Measurements from ENCODE around the gene TREML1.
A peak's percentile ranks its signal among the peaks of the same experiment; 100 is the strongest.
"Not testable (repeated sequence)": the region's sequence is repeated elsewhere in the genome, so short reads cannot be mapped to it uniquely, and the experiment has no call there.

The TREML1 gene, protein sequence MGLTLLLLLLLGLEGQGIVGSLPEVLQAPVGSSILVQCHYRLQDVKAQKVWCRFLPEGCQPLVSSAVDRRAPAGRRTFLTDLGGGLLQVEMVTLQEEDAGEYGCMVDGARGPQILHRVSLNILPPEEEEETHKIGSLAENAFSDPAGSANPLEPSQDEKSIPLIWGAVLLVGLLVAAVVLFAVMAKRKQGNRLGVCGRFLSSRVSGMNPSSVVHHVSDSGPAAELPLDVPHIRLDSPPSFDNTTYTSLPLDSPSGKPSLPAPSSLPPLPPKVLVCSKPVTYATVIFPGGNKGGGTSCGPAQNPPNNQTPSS

GRCh38 chr6:41153992-41154625 lies at the start of gene TREML1:
TSS of gene TREML1 (minus strand) at chr6:41154347. CDS start at chr6:41154288, 59 bp downstream.
- DNase-seq = no peak

DNA sequence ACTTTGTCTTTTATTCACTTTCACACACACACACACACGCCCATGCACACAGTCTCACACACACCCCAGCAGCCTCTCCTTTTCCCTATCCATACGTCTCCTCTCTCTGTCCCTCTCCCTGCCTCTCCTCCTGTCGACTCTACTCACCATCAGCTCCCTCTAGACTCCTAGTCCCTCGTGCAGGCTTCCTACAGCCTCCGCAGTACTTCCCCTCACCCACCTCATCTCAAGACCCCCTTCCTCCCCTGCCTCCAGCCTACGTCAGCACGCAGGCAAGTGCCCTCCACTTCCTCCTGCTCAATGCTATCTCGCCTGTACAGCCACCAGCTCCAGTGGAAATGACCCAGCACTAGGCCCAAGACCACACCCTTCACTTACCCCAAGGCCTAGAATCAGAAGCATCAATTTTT lies 47.6 kb upstream of the TREML1 start:
- DNase-seq = no peak

- peak in 1 of 2 experiments; percentile 44 for DNase-seq
Observed at GRCh38 chr6:41200901-41201763, 47.0 kb upstream of the TREML1 start, which contains the start of gene TREML2. TSS of gene TREML2 (minus strand) at chr6:41201149. CDS start at chr6:41201008, 141 bp downstream.

GRCh38 chr6:41200296-41200900 lies 46.3 kb upstream of the TREML1 start:
- peak; percentile 22 to 48 for DNase-seq

- no peak for DNase-seq
Observed at GRCh38 chr6:41199552-41200246, 45.6 kb upstream of the TREML1 start.

DNA sequence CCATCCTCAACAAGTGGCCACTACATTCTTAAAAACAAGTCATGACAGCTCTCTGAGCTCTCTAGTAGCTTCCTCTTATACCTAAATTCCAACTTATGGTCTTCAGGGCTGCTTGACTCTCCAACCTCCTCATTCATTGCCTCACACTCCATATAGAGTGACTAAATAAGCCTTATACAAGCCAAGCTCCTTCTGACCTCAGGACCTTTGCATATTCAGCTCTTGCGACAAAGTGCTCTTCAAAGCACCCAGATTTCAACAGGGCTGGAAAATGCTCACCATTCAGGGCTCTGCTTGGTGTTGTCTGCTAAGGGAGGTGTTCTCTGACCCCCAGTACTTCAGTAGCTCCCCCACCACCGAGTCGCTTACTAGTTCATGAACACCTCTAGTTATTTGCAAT lies 43.1 kb upstream of the TREML1 start:
- DNase-seq = no peak

GRCh38 chr6:41194386-41194785 lies 40.2 kb upstream of the TREML1 start:
- DNase-seq = no peak

- no peak for DNase-seq
Observed at GRCh38 chr6:41193884-41194283, 39.7 kb upstream of the TREML1 start.

DNA sequence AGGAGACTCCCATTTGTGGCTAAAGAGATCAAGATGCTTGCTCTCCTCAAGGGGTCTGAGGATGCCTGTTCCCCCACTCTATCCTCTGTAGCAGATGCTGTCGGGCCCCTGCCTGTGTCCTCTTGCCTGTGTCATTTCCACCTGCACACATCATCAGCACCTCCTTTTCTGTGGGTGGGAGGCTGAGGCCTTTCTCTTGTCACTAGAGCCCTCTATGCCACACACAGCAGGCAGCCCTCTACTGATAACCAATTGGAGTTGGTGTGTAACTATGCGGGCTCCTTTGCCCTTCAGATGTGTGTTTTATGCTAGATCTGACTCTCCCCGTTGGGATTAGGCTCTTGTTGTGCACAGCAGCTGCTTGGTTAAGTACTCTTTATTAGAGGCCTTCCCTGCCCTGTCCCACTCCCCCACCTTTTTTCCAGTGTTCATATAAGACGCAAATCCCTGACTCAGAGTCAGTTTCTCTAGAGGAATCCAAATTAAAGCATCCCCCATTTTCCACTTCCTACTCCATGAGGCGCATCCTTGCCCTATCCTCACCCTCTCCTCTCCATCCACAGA lies 39.1 kb upstream of the TREML1 start:
- DNase-seq = no peak

- peak in 1 of 2 experiments; percentile 38 for DNase-seq
Observed at GRCh38 chr6:41191569-41191968, 37.4 kb upstream of the TREML1 start.

GRCh38 chr6:41190791-41191190 lies 36.6 kb upstream of the TREML1 start:
- DNase-seq = no peak

GRCh38 chr6:41189967-41190366 lies 35.8 kb upstream of the TREML1 start:
- no peak for DNase-seq

GRCh38 chr6:41189046-41189445 lies 34.9 kb upstream of the TREML1 start:
- not testable (repeated sequence) for DNase-seq

- no peak for DNase-seq
Observed at GRCh38 chr6:41187924-41188886, 34.1 kb upstream of the TREML1 start.

- no peak for DNase-seq
Observed at GRCh38 chr6:41186031-41186562, 31.9 kb upstream of the TREML1 start.

GRCh38 chr6:41184761-41185160 lies 30.6 kb upstream of the TREML1 start:
- no peak for DNase-seq

DNA sequence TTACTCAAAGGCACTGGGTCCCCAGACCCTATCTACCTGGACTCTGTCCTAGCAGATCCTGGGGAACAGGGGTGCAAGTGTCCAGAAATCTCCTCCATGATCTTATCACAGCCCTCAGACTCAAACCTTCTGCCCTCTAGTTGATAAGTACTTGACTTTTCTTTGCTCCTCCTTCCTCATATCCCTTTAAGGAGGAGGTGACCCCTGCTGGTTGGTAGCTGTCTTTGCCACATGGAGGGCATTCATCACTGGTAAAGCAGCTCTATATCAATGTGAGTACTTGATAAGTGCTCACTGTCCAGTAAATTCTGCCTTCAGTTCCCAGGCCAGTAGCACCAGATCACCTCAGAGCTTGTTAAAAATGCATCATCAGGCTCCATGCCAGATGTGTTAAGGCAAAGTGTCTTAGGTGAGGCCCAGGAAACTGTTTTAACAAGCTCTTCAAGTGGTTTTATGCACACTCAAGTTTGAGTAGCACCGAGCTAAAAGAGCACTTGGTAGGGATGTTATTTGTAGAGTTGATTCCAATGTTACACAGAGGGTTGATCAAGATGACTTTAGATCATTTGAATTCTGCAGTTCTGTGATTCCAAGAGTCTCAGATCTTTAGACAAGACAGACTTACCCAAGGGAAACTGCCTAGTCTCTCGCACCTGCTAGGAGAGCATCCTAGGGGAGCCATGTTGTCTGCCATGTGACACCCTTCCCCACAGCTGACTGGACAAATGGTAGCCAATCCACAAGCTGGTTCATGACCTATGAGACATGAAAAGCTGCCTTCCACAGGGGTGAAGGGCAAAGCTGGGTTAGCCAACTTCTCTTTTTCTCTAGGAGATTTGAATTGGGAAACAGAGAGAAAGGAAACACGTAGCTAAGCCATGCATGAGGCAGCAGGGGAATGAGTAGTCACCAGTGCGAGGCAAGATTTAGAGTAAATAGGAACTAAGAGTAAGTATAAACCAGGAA lies 28.2 kb upstream of the TREML1 start:
- DNase-seq = peak in 1 of 2 experiments; percentile 44

DNA sequence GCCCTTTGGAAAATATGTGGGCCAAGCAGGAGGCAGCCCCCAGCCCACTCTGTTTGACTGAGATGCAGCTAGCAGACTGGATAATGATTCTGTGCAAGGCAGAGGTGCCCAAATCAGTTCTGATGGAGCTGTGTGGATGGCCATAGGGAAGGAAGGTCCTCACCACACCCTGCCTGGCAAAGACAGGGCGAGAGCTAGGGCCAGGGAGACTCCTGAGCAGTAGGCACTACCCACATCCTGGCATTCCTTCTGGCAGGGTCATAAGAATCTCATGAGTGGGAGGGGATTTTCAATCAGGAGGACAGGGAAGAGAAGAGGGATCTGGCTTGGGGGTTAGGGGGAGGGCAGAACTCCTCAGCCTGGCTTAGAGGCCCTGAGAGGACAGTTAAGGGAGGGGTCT lies 27.4 kb upstream of the TREML1 start:
- DNase-seq = no peak

- no peak for DNase-seq
Observed at GRCh38 chr6:41179163-41179562, 25.0 kb upstream of the TREML1 start.
